GM12878 (cell line): ENCODE results near the gene MXI1. TPM values are rescaled to one million over a fixed set of nuclear protein-coding genes. Genes with fewer than 3 reads are reported as not detected.

ENCODE experiments used
- EED ChIP-seq: sonication (generic); IDR thresholded peaks from 2 replicates; pipeline ENCODE4 v1.6.1; 2016; ENCODE audit warnings: antibody characterized with exemption, low read depth
- ELK1 ChIP-seq: IDR thresholded peaks from 2 replicates; pipeline ENCODE4 v1.6.1; 2012; ENCODE audit warnings: low read depth, low read length, improper control_type of control experiment
- FOXM1 ChIP-seq: IDR thresholded peaks from 2 replicates; pipeline ENCODE4 v1.6.1; 2012; ENCODE audit warnings: low read depth, mild to moderate bottlenecking, inconsistent platforms, low read length, moderate library complexity
- IRF3 ChIP-seq: fragments of 450-650 bp; IDR thresholded peaks from 2 replicates; pipeline ENCODE4 v1.6.1; 2014; ENCODE audit warnings: mild to moderate bottlenecking
- MTA2 ChIP-seq: fragments of 450-650 bp; IDR thresholded peaks from 2 replicates; pipeline ENCODE4 v1.6.1; 2016; ENCODE audit warnings: low read depth, mild to moderate bottlenecking, moderate library complexity
- NFYB ChIP-seq: IDR thresholded peaks from 2 replicates; pipeline ENCODE4 v1.6.1; 2011; ENCODE audit warnings: low read depth, mild to moderate bottlenecking, low read length, improper control_type of control experiment, moderate library complexity; ENCODE audit not compliant: insufficient read depth
- RAD51 ChIP-seq: fragments of 450-650 bp; IDR thresholded peaks from 2 replicates; pipeline ENCODE4 v1.6.1; 2016; ENCODE audit warnings: moderate library complexity, mild to moderate bottlenecking, inconsistent platforms
- SIN3A ChIP-seq: IDR thresholded peaks from 2 replicates; pipeline ENCODE4 v1.6.1; 2012; ENCODE audit warnings: low read depth, low read length, improper control_type of control experiment
- SKIL ChIP-seq: fragments of 450-650 bp; IDR thresholded peaks from 2 replicates; pipeline ENCODE4 v1.6.1; 2017; ENCODE audit warnings: mild to moderate bottlenecking, low read depth, inconsistent platforms; ENCODE audit not compliant: poor library complexity, severe bottlenecking
- TCF3 ChIP-seq: IDR thresholded peaks from 2 replicates; pipeline ENCODE4 v1.6.1; 2012; ENCODE audit warnings: low read depth, mild to moderate bottlenecking, low read length, borderline replicate concordance; ENCODE audit not compliant: insufficient read depth
- polyA plus RNA-seq, 11 experiments: library from polyadenylated mRNA; depleted of rRNA in 4 of 11; unstranded in 6 of 11; stranded (reverse) in 5 of 11; fragments of >200 nt; fragmentation: Nextera tagmentation in 4 of 11; fragmentation: Illumina TruSeq in 1 of 11; extraction: Ambion mirVana in 4 of 11; extraction: Trizol in 1 of 11; gene quantifications; 1 replicate in 1 of 11; 2 replicates in 10 of 11; pipeline versions ENCODE4 v1.2.1 to v1.2.3, GENCODE V29; 2011 to 2016; ENCODE audit warnings: inconsistent platforms in 2 of 11, missing spikeins in 2 of 11, low read depth in 1 of 11
- total RNA-seq, 4 experiments: library from RNA; depleted of rRNA in 3 of 4; stranded (reverse); fragments of >200 nt in 3 of 4; fragmentation: Illumina TruSeq in 1 of 4; extraction: Trizol in 1 of 4; gene quantifications; 2 replicates each; pipeline versions ENCODE4 v1.2.1 to v1.2.3, GENCODE V29; 2013 to 2021

The MXI1 gene
- total and polyA plus RNA-seq, 10 of the 15 experiments (the other 5 are each of a cell fraction or from before 2014, with no cell fraction given): 0.23 to 8.0 (median 0.41) TPM

GRCh38 chr10:110296966-110297365 lies 89.6 kb downstream of the MXI1 start (continued):
- TF ChIP-seq ELK1: no peak
- no peak for TF ChIP-seq SIN3A
- no peak for TF ChIP-seq IRF3
- no peak for TF ChIP-seq MTA2
- TF ChIP-seq NFYB: no peak
- no peak for TF ChIP-seq FOXM1
- TF ChIP-seq SKIL: no peak
- no peak for TF ChIP-seq EED
- no peak for TF ChIP-seq TCF3
- no peak for TF ChIP-seq RAD51
